HEK293 (cell line): ENCODE measurements around the gene C5orf47.
A peak's percentile ranks its signal among the peaks of the same experiment; 100 is the strongest.

Experiments used
- BCL11A ChIP-seq: fragments of 450-650 bp; formaldehyde crosslinking; IDR thresholded peaks from 2 replicates; pipeline ENCODE4 v1.5.1; 2016; ENCODE audit warnings: low read depth, missing biosample characterization, missing genetic modification characterization
- KLF10 ChIP-seq: fragments of 450-650 bp; IDR thresholded peaks from 2 replicates; pipeline ENCODE4 v1.5.1; 2018; ENCODE audit warnings: missing biosample characterization, mild to moderate bottlenecking, missing genetic modification characterization
- ZNF10 ChIP-seq: fragments of 450-650 bp; formaldehyde crosslinking; IDR thresholded peaks from 2 replicates; pipeline ENCODE4 v1.5.1; 2017; ENCODE audit warnings: missing biosample characterization, missing genetic modification characterization
- ZNF549 ChIP-seq: fragments of 450-650 bp; IDR thresholded peaks from 2 replicates; pipeline ENCODE4 v1.5.1; 2018; ENCODE audit warnings: missing biosample characterization, missing genetic modification characterization, mild to moderate bottlenecking, inconsistent platforms, moderate library complexity
- ZNF707 ChIP-seq: fragments of 450-650 bp; formaldehyde crosslinking; IDR thresholded peaks from 2 replicates; pipeline ENCODE4 v1.5.1; 2016; ENCODE audit warnings: missing biosample characterization, missing genetic modification characterization
- TF ChIP-seq, protein P1 (sequence below): fragments of 450-650 bp; formaldehyde crosslinking; IDR thresholded peaks from 2 replicates; pipeline ENCODE4 v1.5.1; 2016; ENCODE audit warnings: missing biosample characterization, missing genetic modification characterization

DNA sequence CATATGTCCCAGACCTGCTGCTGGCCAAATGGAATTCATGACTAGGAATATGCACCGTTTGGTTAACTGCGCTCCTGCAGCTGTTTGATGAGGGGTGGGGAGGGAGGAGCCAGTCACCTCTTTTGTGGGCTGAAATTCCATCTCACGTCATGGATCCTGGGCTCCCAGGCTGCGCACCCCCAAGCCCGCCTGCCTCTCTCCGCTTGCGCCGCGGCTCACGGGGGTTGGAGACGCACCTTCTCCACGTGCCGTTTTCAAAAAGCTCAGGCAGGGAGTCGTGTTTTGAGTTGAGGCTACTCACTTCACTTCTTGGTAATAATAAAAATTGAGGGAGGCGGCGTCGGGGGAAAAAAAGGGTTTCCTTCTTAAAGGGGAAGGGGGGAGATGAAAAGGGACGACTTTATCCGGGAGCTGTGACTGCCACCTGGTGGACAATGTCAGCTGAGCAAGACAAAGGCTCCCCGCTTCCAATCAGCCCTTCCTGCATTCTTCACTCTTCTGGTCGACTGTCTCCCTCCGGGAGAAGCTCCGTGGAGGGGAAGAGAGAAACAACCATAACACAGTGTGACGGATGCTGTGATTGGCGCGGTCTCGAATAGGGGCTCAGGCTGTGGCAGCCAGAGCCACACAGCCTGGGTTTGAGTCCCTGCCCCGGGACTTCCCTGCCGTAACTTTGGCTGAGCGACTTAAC, 15.9 kb upstream of the C5orf47 start:
- TF ChIP-seq ZNF549 (tag by site-specific recombination) (no peak), ZNF10 (tag by site-specific recombination) (no peak), ZNF707 (tag by site-specific recombination) (no peak), BCL11A (tag by site-specific recombination) (no peak), KLF10 (tag by site-specific recombination) (no peak)
- TF ChIP-seq, protein P1, sequence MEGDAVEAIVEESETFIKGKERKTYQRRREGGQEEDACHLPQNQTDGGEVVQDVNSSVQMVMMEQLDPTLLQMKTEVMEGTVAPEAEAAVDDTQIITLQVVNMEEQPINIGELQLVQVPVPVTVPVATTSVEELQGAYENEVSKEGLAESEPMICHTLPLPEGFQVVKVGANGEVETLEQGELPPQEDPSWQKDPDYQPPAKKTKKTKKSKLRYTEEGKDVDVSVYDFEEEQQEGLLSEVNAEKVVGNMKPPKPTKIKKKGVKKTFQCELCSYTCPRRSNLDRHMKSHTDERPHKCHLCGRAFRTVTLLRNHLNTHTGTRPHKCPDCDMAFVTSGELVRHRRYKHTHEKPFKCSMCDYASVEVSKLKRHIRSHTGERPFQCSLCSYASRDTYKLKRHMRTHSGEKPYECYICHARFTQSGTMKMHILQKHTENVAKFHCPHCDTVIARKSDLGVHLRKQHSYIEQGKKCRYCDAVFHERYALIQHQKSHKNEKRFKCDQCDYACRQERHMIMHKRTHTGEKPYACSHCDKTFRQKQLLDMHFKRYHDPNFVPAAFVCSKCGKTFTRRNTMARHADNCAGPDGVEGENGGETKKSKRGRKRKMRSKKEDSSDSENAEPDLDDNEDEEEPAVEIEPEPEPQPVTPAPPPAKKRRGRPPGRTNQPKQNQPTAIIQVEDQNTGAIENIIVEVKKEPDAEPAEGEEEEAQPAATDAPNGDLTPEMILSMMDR (tag by site-specific recombination) = peak; percentile 81
